H9 (cell line): ENCODE results near the gene MBP. TPM values are rescaled to one million over a fixed set of nuclear protein-coding genes. Genes with fewer than 3 reads are reported as not detected.
A peak's percentile ranks its signal among the peaks of the same experiment; 100 is the strongest.

ENCODE experiments used
- DNase-seq: peaks from one replicate; pipeline ENCODE4 v3.0.0-alpha.2; 2017
- H2AFZ ChIP-seq: one replicate; pipeline ENCODE4 v1.6.1; 2013; ENCODE audit warnings: mild to moderate bottlenecking, low read length, control low read depth, moderate library complexity
- H2AK5ac ChIP-seq: 2 replicates; pipeline ENCODE4 v1.6.1; 2013; ENCODE audit warnings: low read length, control low read depth, mixed read lengths; ENCODE audit not compliant: insufficient read length
- H2BK120ac ChIP-seq: one replicate; pipeline ENCODE4 v1.6.1; 2013; ENCODE audit warnings: low read depth, mild to moderate bottlenecking, low read length, control low read depth, inconsistent platforms; ENCODE audit not compliant: poor library complexity, severe bottlenecking
- H2BK12ac ChIP-seq: 2 replicates; pipeline ENCODE4 v1.6.1; 2013; ENCODE audit warnings: low read length, control low read depth, mixed read lengths, low read depth; ENCODE audit not compliant: insufficient read length
- H2BK15ac ChIP-seq: 2 replicates; pipeline ENCODE4 v1.6.1; 2013; ENCODE audit warnings: low read depth, low read length, control low read depth
- H2BK20ac ChIP-seq: one replicate; pipeline ENCODE4 v1.6.1; 2013; ENCODE audit warnings: low read depth, mild to moderate bottlenecking, low read length, control low read depth, inconsistent platforms; ENCODE audit not compliant: poor library complexity, severe bottlenecking
- H2BK5ac ChIP-seq: 2 replicates; pipeline ENCODE4 v1.6.1; 2013; ENCODE audit warnings: low read length, control low read depth, mixed read lengths; ENCODE audit not compliant: insufficient read length
- H3K14ac ChIP-seq: 2 replicates; pipeline ENCODE4 v1.6.1; 2013; ENCODE audit warnings: low read length, control low read depth; ENCODE audit not compliant: insufficient read depth
- H3K18ac ChIP-seq: 2 replicates; pipeline ENCODE4 v1.6.1; 2013; ENCODE audit warnings: low read depth, mild to moderate bottlenecking, mixed read lengths, low read length, control low read depth; ENCODE audit not compliant: insufficient read length
- H3K23ac ChIP-seq: 2 replicates; pipeline ENCODE4 v1.6.1; 2013; ENCODE audit warnings: low read length, control low read depth, mixed read lengths, low read depth; ENCODE audit not compliant: insufficient read length
- H3K23me2 ChIP-seq: 2 replicates; pipeline ENCODE4 v1.6.1; 2013; ENCODE audit warnings: low read depth, mild to moderate bottlenecking, mixed read lengths, low read length, control low read depth; ENCODE audit not compliant: insufficient read length, poor library complexity, severe bottlenecking
- H3K27ac ChIP-seq: 2 replicates; pipeline ENCODE4 v1.5.1; 2013; ENCODE audit warnings: low read length, control low read depth, mixed read lengths, low read depth; ENCODE audit not compliant: insufficient read length
- H3K27me3 ChIP-seq: 2 replicates; pipeline ENCODE4 v1.6.1; 2013; ENCODE audit warnings: low read length, control low read depth, inconsistent platforms; ENCODE audit not compliant: insufficient read depth
- H3K4ac ChIP-seq: 2 replicates; pipeline ENCODE4 v1.6.1; 2013; ENCODE audit warnings: low read depth, mild to moderate bottlenecking, control low read depth, inconsistent platforms, low read length, moderate library complexity
- H3K4me1 ChIP-seq: 2 replicates; pipeline ENCODE4 v1.6.1; 2013; ENCODE audit warnings: low read length, control low read depth, inconsistent platforms; ENCODE audit not compliant: insufficient read depth
- H3K4me2 ChIP-seq: 2 replicates; pipeline ENCODE4 v1.6.1; 2013; ENCODE audit warnings: low read length, control low read depth, mixed read lengths; ENCODE audit not compliant: insufficient read length, insufficient read depth
- H3K56ac ChIP-seq: 2 replicates; pipeline ENCODE4 v1.6.1; 2013; ENCODE audit warnings: low read depth, mild to moderate bottlenecking, mixed read lengths, low read length, control low read depth; ENCODE audit not compliant: insufficient read length
- H3K79me1 ChIP-seq: 2 replicates; pipeline ENCODE4 v1.6.1; 2013; ENCODE audit warnings: low read depth, mild to moderate bottlenecking, moderate library complexity, low read length, control low read depth, inconsistent platforms; ENCODE audit not compliant: insufficient read depth, poor library complexity, severe bottlenecking
- H3K79me2 ChIP-seq: 2 replicates; pipeline ENCODE4 v1.6.1; 2013; ENCODE audit warnings: low read length, control low read depth, inconsistent platforms; ENCODE audit not compliant: insufficient read depth
- H3K9ac ChIP-seq: 2 replicates; pipeline ENCODE4 v1.6.1; 2013; ENCODE audit warnings: low read length, control low read depth, mixed read lengths; ENCODE audit not compliant: insufficient read length; ENCODE audit errors: extremely low read depth
- H3K9me3 ChIP-seq: one replicate; pipeline ENCODE4 v1.6.1; 2013; ENCODE audit warnings: low read depth, low read length, inconsistent platforms; ENCODE audit not compliant: control insufficient read depth
- H3T11ph ChIP-seq: one replicate; pipeline ENCODE4 v1.6.1; 2013; ENCODE audit warnings: mild to moderate bottlenecking, low read length, control low read depth, inconsistent platforms
- H4K20me1 ChIP-seq: one replicate; pipeline ENCODE4 v1.6.1; 2013; ENCODE audit not compliant: control insufficient read depth, insufficient read length, insufficient read depth
- H4K5ac ChIP-seq: 2 replicates; pipeline ENCODE4 v1.6.1; 2013; ENCODE audit warnings: low read depth, mild to moderate bottlenecking, mixed read lengths, low read length, control low read depth; ENCODE audit not compliant: insufficient read length
- H4K8ac ChIP-seq: replicated peaks from 2 replicates; pipeline ENCODE4 v1.6.1; 2013; ENCODE audit warnings: low read length, control low read depth, mixed read lengths, low read depth; ENCODE audit not compliant: insufficient read length
- H4K91ac ChIP-seq: 2 replicates; pipeline ENCODE4 v1.6.1; 2013; ENCODE audit warnings: low read depth, mild to moderate bottlenecking, moderate library complexity, mixed read lengths, low read length, control low read depth; ENCODE audit not compliant: insufficient read length
- H3K27ac Mint-ChIP-seq, 3 experiments: 2 replicates in 2 of 3; 3 replicates in 1 of 3; pipeline ENCODE4 v1.8.0; 2020 to 2021; ENCODE audit warnings: mixed read lengths in 3 of 3, mild to moderate bottlenecking in 1 of 3, moderate library complexity in 1 of 3
- H3K27me3 Mint-ChIP-seq: 2 replicates; pipeline ENCODE4 v1.8.0; 2021; ENCODE audit warnings: low read depth, mild to moderate bottlenecking, moderate library complexity, mixed read lengths
- H3K36me3 Mint-ChIP-seq, 3 experiments: 2 replicates in 2 of 3; 3 replicates in 1 of 3; pipeline ENCODE4 v1.8.0; 2020 to 2021; ENCODE audit warnings: low read depth in 3 of 3, mixed read lengths in 3 of 3; ENCODE audit not compliant: insufficient read depth in 1 of 3
- H3K4me1 Mint-ChIP-seq, 2 experiments: 2 replicates each; pipeline ENCODE4 v1.8.0; 2020; ENCODE audit warnings: mixed read lengths in 2 of 2
- H3K4me3 Mint-ChIP-seq, 2 experiments: 2 replicates in 1 of 2; 3 replicates in 1 of 2; pipeline ENCODE4 v1.8.0; 2020 to 2021; ENCODE audit warnings: mild to moderate bottlenecking in 2 of 2, mixed read lengths in 2 of 2, moderate library complexity in 1 of 2
- H3K9me3 Mint-ChIP-seq, 2 experiments: 2 replicates in 1 of 2; 3 replicates in 1 of 2; pipeline ENCODE4 v1.8.0; 2020; ENCODE audit warnings: mild to moderate bottlenecking in 2 of 2, mixed read lengths in 2 of 2, moderate library complexity in 1 of 2
- WGBS: extraction: QIAGEN DNeasy Blood & Tissue Kit; methylation state at CpG from one replicate; pipeline ENCODE4 v1.1.7; 2013; ENCODE audit warnings: missing lambda C conversion rate, low lambda C conversion rate, mixed read lengths; ENCODE audit not compliant: insufficient read length; ENCODE audit errors: extremely low coverage; 5-methylcytosine and 5-hydroxymethylcytosine counted together
- total RNA-seq: library from RNA; stranded (reverse); gene quantifications from 2 replicates; pipeline ENCODE4 v1.2.1, GENCODE V29; 2021
- TF ChIP-seq, protein P1 (sequence below): fragments of 200-600 bp; sonication (generic); conservative IDR thresholded peaks from 3 replicates; pipeline ENCODE4 v1.8.0; 2021; ENCODE audit warnings: antibody characterized with exemption, mild to moderate bottlenecking

Gene MBP
- total RNA-seq, 1 experiment from 2014 or later, result 8.6 TPM

DNA sequence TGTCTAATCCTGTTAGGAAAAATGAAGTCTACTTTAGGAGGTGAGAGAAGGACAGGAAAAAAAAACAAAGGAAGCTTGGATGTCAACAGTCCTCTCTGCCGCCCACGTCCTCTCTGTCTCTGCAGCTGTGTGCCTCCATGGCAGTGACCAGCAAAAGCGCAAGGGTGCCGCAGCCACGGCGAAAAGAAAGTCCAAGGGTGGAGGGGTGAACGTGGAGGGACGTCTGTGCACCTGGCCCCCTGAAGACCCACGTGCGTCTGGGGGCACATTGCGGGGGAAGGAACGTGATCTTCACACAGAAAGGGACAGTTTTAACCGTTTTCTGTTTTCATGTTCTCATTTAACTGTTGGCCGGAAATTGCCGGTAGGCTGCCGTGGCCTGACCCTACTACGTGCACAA, 152.7 kb downstream of the MBP start:
- H3K23me2 ChIP-seq, result no peaks in the 10 kb centered on the region
- no peak for DNase-seq
- H2AK5ac ChIP-seq, result no peak overlapping the region
- peaks cover 7% of the 10 kb centered on the region for H3K4me1 ChIP-seq
- H4K8ac ChIP-seq, result no peak overlapping the region
- peak overlapping the region in 2 of 3 experiments; percentile 50 to 75; a peak in 3 of 7 replicates for H3K27ac Mint-ChIP-seq
- H2AFZ ChIP-seq, result no peak overlapping the region
- H3K23ac ChIP-seq, result no peak overlapping the region
- no peak overlapping the region for H3K4ac ChIP-seq
- H4K5ac ChIP-seq, result no peak overlapping the region
- H3K4me1 Mint-ChIP-seq, result peaks cover 46% of the 10 kb centered on the region in 2 experiments
- no peak overlapping the region for H3K27ac ChIP-seq
- H3K27me3 ChIP-seq, result no peaks in the 10 kb centered on the region
- no peaks in the 10 kb centered on the region for H3K27me3 Mint-ChIP-seq
- no peak overlapping the region for H3K56ac ChIP-seq
- no peak overlapping the region for H3K14ac ChIP-seq
- no peaks in the 10 kb centered on the region for H3K9me3 Mint-ChIP-seq
- no peaks in the 10 kb centered on the region for H3K79me2 ChIP-seq
- no peak overlapping the region for H3K18ac ChIP-seq
- no peak overlapping the region for H2BK12ac ChIP-seq
- no peak overlapping the region for H2BK5ac ChIP-seq
- H3K36me3 Mint-ChIP-seq, result peaks cover 0 to 6% (median 1%) of the 10 kb centered on the region in 3 experiments; a peak in 3 of 7 replicates
- TF ChIP-seq, protein P1, sequence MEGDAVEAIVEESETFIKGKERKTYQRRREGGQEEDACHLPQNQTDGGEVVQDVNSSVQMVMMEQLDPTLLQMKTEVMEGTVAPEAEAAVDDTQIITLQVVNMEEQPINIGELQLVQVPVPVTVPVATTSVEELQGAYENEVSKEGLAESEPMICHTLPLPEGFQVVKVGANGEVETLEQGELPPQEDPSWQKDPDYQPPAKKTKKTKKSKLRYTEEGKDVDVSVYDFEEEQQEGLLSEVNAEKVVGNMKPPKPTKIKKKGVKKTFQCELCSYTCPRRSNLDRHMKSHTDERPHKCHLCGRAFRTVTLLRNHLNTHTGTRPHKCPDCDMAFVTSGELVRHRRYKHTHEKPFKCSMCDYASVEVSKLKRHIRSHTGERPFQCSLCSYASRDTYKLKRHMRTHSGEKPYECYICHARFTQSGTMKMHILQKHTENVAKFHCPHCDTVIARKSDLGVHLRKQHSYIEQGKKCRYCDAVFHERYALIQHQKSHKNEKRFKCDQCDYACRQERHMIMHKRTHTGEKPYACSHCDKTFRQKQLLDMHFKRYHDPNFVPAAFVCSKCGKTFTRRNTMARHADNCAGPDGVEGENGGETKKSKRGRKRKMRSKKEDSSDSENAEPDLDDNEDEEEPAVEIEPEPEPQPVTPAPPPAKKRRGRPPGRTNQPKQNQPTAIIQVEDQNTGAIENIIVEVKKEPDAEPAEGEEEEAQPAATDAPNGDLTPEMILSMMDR, result no peak
- H2BK15ac ChIP-seq, result no peak overlapping the region
- H3K4me3 Mint-ChIP-seq, result no peak overlapping the region
- no peak overlapping the region for H4K91ac ChIP-seq
- no peaks in the 10 kb centered on the region for H3K79me1 ChIP-seq
- no peak overlapping the region for H2BK120ac ChIP-seq
- no peaks in the 10 kb centered on the region for H3K9me3 ChIP-seq
- no peak overlapping the region for H3T11ph ChIP-seq
- H3K4me2 ChIP-seq, result no peak overlapping the region
- H4K20me1 ChIP-seq, result no peaks in the 10 kb centered on the region
- no CpG with 5 or more reads among the region's 17 CpGs for WGBS
- no peak overlapping the region for H3K9ac ChIP-seq
- H2BK20ac ChIP-seq, result no peak overlapping the region
